Stimulated activated CD4-positive, alpha-beta T cell treated with anti-CD3 and anti-CD28 coated beads, Interleukin-4, amount 100 ng/mL, for 48 hours (primary cell): Measurements from ENCODE around the gene TMEM135.
"Not testable (repeated sequence)": the region's sequence is repeated elsewhere in the genome, so short reads cannot be mapped to it uniquely, and the experiment has no call there.

Source experiments
- DNase-seq, 2 donors: peaks; one replicate each; pipeline ENCODE4 v3.0.0-alpha.2; 2020; ENCODE audit warnings: low read depth in 2 of 2

The TMEM135 gene

GRCh38 chr11:87258171-87258833 lies 220.6 kb downstream of the TMEM135 start:
- no peak for DNase-seq

- DNase-seq = no peak
Observed at GRCh38 chr11:87259736-87260135, 222.0 kb downstream of the TMEM135 start.

GRCh38 chr11:87260811-87261210 lies 223.1 kb downstream of the TMEM135 start:
- DNase-seq = no peak

GRCh38 chr11:87263264-87263838 lies 225.6 kb downstream of the TMEM135 start:
- no peak for DNase-seq

DNA sequence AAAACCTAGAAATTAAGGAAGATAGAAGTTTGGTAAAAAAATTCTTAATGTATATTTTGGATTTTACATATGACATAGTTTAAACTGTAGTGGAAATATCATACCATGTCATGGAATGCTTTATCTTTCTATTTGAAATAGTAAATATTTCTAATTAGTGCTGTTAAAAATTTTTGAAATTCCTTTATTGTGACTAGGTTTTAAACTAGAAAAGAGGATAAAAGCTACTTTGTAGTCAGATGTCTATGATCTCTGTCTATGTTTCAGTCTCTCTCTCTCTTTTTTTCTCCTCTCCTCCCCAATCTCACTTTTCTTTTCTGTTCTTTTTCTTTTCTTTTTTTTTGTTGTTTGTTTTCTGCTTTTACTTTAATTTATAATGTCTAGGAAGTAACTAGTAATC lies 226.2 kb downstream of the TMEM135 start:
- no peak for DNase-seq

DNA sequence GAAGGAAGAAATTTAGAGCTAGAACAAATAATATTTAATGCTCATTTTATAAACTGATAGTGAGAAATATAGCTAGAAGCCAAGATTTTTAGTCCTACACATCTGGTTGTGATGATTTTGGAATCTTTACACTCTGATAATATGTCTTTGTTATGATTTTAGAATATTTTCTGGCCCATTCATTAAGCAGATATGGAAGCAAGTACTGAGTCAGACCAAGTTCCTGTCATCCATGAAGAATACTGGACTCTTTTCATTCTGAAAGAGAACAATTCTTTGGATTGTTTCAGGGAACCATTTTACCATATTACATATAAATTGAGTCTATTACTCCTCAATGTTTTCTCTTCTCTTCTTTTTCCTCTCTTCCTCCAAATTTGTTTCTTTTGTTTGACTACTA lies 227.4 kb downstream of the TMEM135 start:
- no peak for DNase-seq

DNA sequence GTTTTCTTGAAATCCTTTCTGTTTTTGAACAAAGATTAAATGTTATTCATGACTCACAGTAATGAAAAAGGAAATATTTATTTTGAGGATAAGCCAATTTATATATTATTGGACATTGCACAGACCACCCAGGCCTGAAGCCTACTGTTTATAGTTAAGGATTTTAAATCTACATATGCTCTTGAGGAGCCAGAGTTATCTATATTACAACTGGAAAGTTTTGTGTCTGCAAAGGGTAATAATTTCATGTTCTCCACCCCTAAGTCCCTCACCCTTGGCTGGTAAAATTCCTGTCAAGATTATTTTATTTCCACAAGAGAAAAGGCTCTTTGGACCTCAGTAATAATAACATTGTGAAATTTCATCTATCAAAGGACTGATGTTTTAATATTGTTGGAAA lies 228.2 kb downstream of the TMEM135 start:
- DNase-seq = no peak

- DNase-seq = no peak
Observed at GRCh38 chr11:87266751-87267150, 229.0 kb downstream of the TMEM135 start.

- DNase-seq = not testable (repeated sequence)
Observed at GRCh38 chr11:87271951-87272350, 234.2 kb downstream of the TMEM135 start.

DNA sequence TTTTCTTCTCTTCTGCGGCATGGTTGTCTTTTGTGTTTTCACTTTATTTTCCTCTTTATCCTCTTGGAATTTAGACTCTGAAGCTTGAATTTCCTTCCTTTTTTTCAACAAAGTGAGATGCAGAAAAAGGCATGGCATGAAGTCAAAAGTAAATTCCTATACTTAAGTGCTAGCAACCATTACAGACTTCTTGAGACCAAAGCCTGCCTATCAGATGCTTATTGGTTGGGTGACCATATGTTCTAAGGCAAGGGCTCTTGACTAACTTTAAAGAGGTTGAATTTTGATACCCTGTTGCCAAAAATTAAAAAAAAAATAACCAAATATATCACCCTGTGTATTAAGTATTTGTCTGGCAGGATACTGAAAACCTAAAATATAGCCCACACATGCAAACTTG lies 237.4 kb downstream of the TMEM135 start:
- no peak for DNase-seq

DNA sequence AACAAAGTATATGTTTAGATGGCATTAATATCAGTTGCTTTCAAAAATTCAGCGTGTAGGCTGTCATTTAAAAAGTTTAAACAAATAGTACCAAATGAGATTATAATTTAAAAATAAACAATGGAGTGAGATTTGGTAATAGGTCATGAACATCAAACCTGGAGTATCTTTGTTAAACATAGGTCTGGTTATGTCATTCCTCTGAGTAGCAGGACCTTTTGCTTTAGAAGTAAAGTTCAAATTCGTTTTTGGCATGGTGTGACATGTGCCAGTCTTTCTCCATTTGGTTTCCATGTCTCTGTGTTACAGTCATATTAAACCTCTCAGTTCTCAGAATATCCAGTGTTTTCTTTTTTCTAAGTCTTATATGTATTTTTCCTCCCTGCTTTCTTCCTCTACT lies 242.4 kb downstream of the TMEM135 start:
- no peak for DNase-seq

DNA sequence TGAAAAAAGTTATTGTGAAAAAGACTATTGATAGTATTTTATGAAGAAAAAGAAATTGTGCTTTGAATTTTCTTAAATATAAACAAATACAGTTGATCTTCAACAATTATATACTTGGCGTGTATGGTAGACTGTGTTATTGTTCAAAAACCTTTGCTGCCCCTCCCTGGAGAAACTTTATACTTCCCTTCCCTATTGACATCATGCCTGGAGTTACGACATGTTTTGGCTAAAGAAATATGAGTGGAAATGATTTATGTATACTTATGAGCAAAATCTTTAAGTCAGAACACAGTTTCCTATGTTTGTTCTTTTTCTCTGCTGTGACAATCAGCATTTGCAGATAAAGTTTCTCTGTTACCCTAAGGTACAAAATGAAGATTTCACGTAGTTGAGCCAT lies 243.8 kb downstream of the TMEM135 start:
- DNase-seq = no peak

GRCh38 chr11:87284306-87284705 lies 246.6 kb downstream of the TMEM135 start:
- no peak for DNase-seq

GRCh38 chr11:87285674-87286073 lies 247.9 kb downstream of the TMEM135 start:
- DNase-seq = not testable (repeated sequence)

GRCh38 chr11:87286338-87286737 lies 248.6 kb downstream of the TMEM135 start:
- DNase-seq = no peak

GRCh38 chr11:87290304-87290922 lies 252.7 kb downstream of the TMEM135 start:
- DNase-seq = no peak

- no peak for DNase-seq
Observed at GRCh38 chr11:87292598-87292997, 254.9 kb downstream of the TMEM135 start.

GRCh38 chr11:87295237-87295636 lies 257.5 kb downstream of the TMEM135 start:
- no peak for DNase-seq

- DNase-seq = no peak
Observed at GRCh38 chr11:87296627-87297026, 258.9 kb downstream of the TMEM135 start.

DNA sequence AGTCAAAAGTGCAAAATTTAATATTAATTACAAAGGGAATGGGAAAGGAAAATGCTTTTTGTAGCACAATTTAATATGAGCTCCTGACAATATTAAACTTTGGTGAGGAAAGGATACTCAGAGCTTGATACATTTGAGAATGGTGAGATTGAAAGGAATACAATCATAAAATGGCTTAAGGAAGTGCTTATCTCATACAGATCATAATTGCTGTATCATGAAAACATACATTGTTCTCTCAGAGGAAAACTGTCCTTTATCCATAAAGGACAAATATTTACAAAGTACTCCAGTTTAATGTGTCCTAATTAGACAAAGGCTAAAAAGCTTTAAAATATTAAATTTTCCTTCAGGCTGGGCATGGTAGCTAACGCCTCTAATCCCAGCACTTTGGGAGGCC lies 260.4 kb downstream of the TMEM135 start:
- DNase-seq = no peak

GRCh38 chr11:87299041-87299481 lies 261.3 kb downstream of the TMEM135 start:
- DNase-seq = no peak

DNA sequence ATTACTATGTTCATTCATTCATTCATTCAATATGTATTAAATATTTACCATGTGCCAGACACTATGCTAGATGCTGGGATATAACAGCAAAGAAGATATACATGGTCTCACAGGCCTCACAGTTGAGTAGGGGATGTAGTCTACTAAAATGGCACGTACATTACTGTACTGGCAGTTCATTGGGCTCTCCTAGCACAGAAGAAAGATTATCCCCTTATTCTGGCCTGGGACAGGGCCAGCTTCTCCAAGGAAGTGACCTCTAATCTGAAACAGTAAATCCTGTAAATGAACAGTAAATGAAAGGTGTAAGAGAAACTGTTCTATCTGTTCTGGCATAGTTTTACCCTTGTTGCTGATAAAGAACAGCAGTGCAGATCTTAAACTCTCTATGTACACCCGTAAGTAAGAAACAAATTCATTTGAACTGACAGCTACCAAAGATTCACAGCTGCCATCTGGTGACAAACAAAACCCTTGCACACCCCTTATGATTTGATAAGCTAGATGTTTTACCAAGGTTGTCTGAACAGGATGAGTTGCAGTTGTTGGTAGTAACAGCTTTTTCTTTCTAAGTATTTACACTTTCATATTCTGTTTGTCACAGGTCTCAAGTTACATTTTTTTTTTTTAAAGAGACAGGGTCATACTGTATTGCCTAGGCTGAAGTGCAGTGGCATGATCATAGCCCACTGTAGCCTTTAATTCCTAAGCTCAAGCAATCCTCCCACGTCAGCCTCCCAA lies 263.1 kb downstream of the TMEM135 start:
- DNase-seq = no peak
